Fibroblast of lung (primary cell): ENCODE data around the gene JAM2.

Experiments used
- EZH2 ChIP-seq: IDR thresholded peaks from 2 replicates; pipeline ENCODE4 v1.5.1; 2012; ENCODE audit warnings: low read length, control low read depth, mild to moderate bottlenecking; ENCODE audit errors: missing control alignments
- TF ChIP-seq, protein P1 (sequence below), 2 donors: IDR thresholded peaks in 1 of 2; conservative IDR thresholded peaks in 1 of 2; 1 replicate in 1 of 2; 2 replicates in 1 of 2; pipeline ENCODE4 v1.5.1; 2011 to 2012; ENCODE audit warnings: low read length in 2 of 2, control low read depth in 1 of 2, inconsistent platforms in 1 of 2, low read depth in 1 of 2, mild to moderate bottlenecking in 1 of 2

DNA sequence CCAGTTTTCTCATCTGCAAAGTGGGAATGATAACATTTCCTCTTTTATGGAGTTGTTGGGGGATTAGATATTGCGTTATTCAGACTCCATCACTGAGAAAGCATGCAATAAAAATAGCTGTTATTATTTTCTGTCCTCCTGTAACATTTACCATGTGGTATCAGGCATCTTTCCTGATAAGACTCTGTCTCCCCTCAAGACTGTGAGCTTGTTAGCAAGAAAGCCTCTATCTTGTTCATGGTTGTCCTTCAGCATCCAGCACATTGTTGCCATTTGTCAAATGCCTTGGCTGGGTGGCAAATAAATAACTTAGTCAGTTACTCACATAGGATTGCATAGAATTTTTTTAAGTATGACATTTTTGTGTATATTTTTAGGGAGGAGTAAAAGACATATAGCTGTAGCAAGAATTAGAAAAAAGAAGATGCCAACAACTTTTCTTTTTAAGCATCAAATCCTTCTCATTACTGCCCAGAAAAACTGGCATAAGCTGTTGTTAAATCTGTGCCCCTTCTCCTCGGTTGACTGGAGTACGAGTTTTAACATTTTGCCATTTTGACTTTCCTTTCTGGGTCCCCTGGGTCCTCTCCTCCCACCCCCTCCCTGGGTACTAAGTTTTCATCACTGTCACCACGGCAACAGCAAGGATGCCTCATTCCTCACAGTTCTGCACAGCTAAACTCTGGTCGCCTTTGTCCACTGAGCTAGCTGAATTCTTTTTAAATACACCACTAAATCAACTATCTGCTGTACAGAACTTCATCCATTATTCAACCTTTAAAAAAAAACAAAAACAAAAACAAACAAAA, 1.0 kb upstream of the JAM2 start:
- TF ChIP-seq, protein P1, sequence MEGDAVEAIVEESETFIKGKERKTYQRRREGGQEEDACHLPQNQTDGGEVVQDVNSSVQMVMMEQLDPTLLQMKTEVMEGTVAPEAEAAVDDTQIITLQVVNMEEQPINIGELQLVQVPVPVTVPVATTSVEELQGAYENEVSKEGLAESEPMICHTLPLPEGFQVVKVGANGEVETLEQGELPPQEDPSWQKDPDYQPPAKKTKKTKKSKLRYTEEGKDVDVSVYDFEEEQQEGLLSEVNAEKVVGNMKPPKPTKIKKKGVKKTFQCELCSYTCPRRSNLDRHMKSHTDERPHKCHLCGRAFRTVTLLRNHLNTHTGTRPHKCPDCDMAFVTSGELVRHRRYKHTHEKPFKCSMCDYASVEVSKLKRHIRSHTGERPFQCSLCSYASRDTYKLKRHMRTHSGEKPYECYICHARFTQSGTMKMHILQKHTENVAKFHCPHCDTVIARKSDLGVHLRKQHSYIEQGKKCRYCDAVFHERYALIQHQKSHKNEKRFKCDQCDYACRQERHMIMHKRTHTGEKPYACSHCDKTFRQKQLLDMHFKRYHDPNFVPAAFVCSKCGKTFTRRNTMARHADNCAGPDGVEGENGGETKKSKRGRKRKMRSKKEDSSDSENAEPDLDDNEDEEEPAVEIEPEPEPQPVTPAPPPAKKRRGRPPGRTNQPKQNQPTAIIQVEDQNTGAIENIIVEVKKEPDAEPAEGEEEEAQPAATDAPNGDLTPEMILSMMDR (conservative IDR thresholded peaks at IDR 0.05 in 1 of 2, IDR thresholded peaks at IDR 0.05 in 1 of 2; ENCODE audit: low read depth in 1 of 2, low read length in 2 of 2), result no peak
- TF ChIP-seq EZH2, result no peak
